ENCODE data around the gene HIP1R. TPM values are rescaled to one million over a fixed set of nuclear protein-coding genes. Genes with fewer than 3 reads are reported as not detected.

Gene HIP1R
- polyA plus RNA-seq, 12 donors, result 5.2 to 30.0 (median 6.6) TPM; not detected in 1

- no peak for DNase-seq
These were observed 10.8 kb downstream of the HIP1R start for GRCh38 chr12:122845865-122846621.

- DNase-seq, result no peak
These were observed 11.6 kb downstream of the HIP1R start for GRCh38 chr12:122846622-122847515.

- no peak for DNase-seq
These were observed 12.2 kb downstream of the HIP1R start for GRCh38 chr12:122847516-122847836.

- DNase-seq, result no peak
These were observed 12.7 kb downstream of the HIP1R start for GRCh38 chr12:122847921-122848421.

- no peak for DNase-seq
These were observed 13.5 kb downstream of the HIP1R start for GRCh38 chr12:122848471-122849351.

- no peak for DNase-seq
These were observed 14.2 kb downstream of the HIP1R start for GRCh38 chr12:122849352-122850047.

GRCh38 chr12:122850048-122850445 is 14.8 kb downstream of the HIP1R start:
- DNase-seq, result no peak

GRCh38 chr12:122850695-122851350 is 15.6 kb downstream of the HIP1R start:
- DNase-seq, result no peak

- no peak for DNase-seq
These were observed 16.6 kb downstream of the HIP1R start for GRCh38 chr12:122851820-122852219.

GRCh38 chr12:122852336-122853275 is 17.3 kb downstream of the HIP1R start:
- no peak for DNase-seq

- no peak for DNase-seq
These were observed 18.5 kb downstream of the HIP1R start for GRCh38 chr12:122853582-122854245.

- DNase-seq, result no peak
These were observed 19.3 kb downstream of the HIP1R start for GRCh38 chr12:122854554-122854953.

GRCh38 chr12:122855071-122855829 is 20.0 kb downstream of the HIP1R start:
- DNase-seq, result no peak

GRCh38 chr12:122855928-122856831 is 20.9 kb downstream of the HIP1R start:
- no peak for DNase-seq

GRCh38 chr12:122856999-122857671 is 21.9 kb downstream of the HIP1R start:
- DNase-seq, result no peak

GRCh38 chr12:122858171-122858570 is 22.9 kb downstream of the HIP1R start:
- no peak for DNase-seq
